Activated T-helper 1 cell treated with anti-CD3 and anti-CD28 coated beads, Interleukin-12 subunit alpha, Interleukin-12 subunit beta, Interleukin-2, Interleukin-4 antibody, amounts not matched to agents 30 ng/mL and 10 ng/mL and 1 ng/mL, durations not matched to agents 14 hours and 24 hours and 36 hours (primary cell): ENCODE results near the gene TAB3. TPM values are rescaled to one million over a fixed set of nuclear protein-coding genes. Genes with fewer than 3 reads are reported as not detected.
A peak's percentile ranks its signal among the peaks of the same experiment; 100 is the strongest.

Experiments
- DNase-seq: peaks from one replicate; pipeline ENCODE4 v3.0.0; 2021; ENCODE audit warnings: low spot score
- H3K27ac Mint-ChIP-seq: one replicate; pipeline ENCODE4 v1.8.0; 2021; ENCODE audit warnings: mild to moderate bottlenecking, mixed read lengths
- H3K27me3 Mint-ChIP-seq: one replicate; pipeline ENCODE4 v1.8.0; 2022; ENCODE audit warnings: mild to moderate bottlenecking, moderate library complexity, mixed read lengths; ENCODE audit not compliant: insufficient read depth
- H3K36me3 Mint-ChIP-seq: one replicate; pipeline ENCODE4 v1.8.0; 2021; ENCODE audit warnings: low read depth, mixed read lengths
- H3K4me1 Mint-ChIP-seq: one replicate; pipeline ENCODE4 v1.8.0; 2021; ENCODE audit warnings: low read depth, mixed read lengths
- H3K4me3 Mint-ChIP-seq: one replicate; pipeline ENCODE4 v1.8.0; 2021; ENCODE audit warnings: mild to moderate bottlenecking, moderate library complexity, mixed read lengths
- H3K9me3 Mint-ChIP-seq: one replicate; pipeline ENCODE4 v1.8.0; 2021; ENCODE audit warnings: mixed read lengths
- intact Hi-C: fragments of 100-400 bp; cut with micrococcal nuclease; formaldehyde crosslinking; loops from one replicate; pipeline ENCODE4 v1.15.1; 2024
- total RNA-seq: library from RNA; stranded (reverse); gene quantifications from 2 replicates; pipeline ENCODE4 v1.2.3, GENCODE V29; 2022

Gene TAB3
- total RNA-seq, 1 donor from 2014 or later = 23.7 TPM

GRCh38 chrX:30830326-30830943, 58.6 kb downstream of the TAB3 start:
- Mint-ChIP-seq H3K36me3 (peaks cover 12% of the 10 kb centered on the region), H3K27me3 (peaks cover 1% of the 10 kb centered on the region), H3K27ac (peak overlapping the region; percentile 67), H3K4me3 (no peak overlapping the region), H3K4me1 (peaks cover 26% of the 10 kb centered on the region), H3K9me3 (no peaks in the 10 kb centered on the region)
- intact Hi-C loops = loop anchor here (2.0 to 5.0 kb wide), 2 partner anchors 93 to 254 kb away; partner anchors contain the start of gene TASL
- no peak for DNase-seq

DNA sequence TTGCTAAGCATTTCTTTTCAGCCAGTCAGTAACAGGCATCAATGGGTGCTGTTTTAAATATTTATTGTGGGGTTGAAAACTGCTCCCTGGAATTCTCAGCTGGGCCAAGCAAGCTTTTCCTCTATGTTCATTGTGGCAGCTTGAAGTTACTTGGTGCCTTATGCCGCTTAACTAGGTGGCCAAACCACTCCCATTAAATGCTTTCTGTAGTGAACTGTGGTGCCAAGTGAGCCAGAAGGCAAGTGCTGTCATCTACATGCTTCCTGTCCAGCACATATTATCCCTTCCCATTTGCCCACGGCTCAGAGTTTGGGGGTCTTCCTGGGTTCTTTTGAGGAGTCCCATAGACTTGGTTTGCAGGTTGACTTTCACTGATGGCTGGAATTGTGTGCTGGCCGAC, 64.8 kb downstream of the TAB3 start:
- no peak for DNase-seq
- Mint-ChIP-seq H3K4me3 (no peak overlapping the region), H3K27me3 (peaks cover 5% of the 10 kb centered on the region), H3K4me1 (peaks cover 10% of the 10 kb centered on the region), H3K27ac (no peak overlapping the region), H3K9me3 (no peaks in the 10 kb centered on the region), H3K36me3 (peaks cover under 1% of the 10 kb centered on the region)
- intact Hi-C loops = no loop called here

DNA sequence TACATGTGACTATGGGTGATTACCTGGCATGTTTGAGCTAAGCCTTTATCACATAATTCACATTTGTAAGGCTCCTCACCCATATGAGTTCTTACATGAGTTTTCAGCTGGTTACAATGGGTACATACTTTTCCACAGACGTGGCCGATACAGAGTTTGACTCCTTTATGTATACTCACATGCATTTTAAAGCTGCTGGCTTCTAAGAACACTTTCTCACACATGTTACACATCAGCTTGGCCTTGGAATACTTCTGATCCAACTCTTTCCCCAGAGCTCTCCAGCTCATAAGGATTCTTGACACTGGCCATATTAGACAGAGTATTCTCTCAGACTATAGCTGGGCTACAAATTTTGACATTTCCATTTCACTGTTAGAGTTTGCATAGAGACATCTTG, 66.3 kb downstream of the TAB3 start:
- no peak overlapping the region for H3K27ac Mint-ChIP-seq
- H3K27me3 Mint-ChIP-seq = peaks cover 7% of the 10 kb centered on the region
- H3K36me3 Mint-ChIP-seq = no peaks in the 10 kb centered on the region
- H3K9me3 Mint-ChIP-seq = no peaks in the 10 kb centered on the region
- no peak for DNase-seq
- H3K4me3 Mint-ChIP-seq = no peak overlapping the region
- H3K4me1 Mint-ChIP-seq = peaks cover 5% of the 10 kb centered on the region
- intact Hi-C loops = no loop called here

DNA sequence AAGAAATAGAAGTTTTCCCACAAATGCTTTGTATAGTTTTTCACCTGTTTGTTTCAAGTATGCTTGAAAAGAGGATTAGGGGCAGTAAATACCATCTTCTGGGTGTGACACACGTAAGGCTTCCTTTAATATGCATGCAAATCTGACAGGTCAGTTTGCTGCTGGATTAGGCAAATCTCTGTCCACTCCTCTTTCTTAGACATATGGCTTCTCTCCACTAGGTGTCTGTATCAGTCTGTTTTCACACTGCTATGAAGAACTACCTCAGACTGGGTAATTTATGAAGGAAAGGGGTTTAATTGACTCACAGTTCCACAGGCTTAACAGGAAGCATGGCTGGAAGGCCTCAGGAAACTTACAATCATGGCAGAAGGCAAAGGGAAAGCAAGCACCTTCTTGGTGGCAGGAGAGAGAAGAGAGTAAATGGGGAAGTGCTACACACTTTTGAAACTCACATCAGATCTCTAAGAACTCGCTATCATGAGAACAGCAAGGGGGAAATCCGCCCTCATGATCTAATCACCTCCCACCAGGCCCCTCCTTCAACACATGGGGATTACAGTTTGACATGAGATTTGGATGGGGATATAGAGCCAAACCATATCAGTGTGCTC, 66.9 kb downstream of the TAB3 start:
- Mint-ChIP-seq H3K9me3 (no peaks in the 10 kb centered on the region), H3K27ac (no peak overlapping the region), H3K4me1 (peaks cover 5% of the 10 kb centered on the region), H3K4me3 (no peak overlapping the region), H3K36me3 (no peaks in the 10 kb centered on the region), H3K27me3 (peaks cover 7% of the 10 kb centered on the region)
- no peak for DNase-seq
- intact Hi-C loops = no loop called here

DNA sequence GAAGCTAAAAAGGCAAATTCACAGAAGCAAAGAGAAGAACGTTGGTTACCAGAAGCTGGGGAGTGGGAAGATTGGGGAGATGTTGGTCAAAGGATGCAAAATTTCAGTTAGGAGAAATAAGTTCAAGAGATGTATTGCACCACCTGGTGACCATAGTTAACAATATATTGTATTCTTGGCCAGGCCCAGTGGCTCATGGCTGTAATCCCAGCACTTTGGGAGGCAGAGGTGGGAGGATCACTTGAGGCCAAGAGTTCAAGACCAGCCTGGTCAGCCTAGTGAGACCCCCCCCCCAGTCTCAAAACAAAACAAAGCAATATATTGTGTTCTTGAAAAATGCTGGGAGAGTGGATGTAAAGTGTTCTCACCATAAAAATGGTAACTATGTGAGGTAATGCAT, 67.9 kb downstream of the TAB3 start:
- Mint-ChIP-seq H3K4me3 (no peak overlapping the region), H3K36me3 (no peaks in the 10 kb centered on the region), H3K27ac (no peak overlapping the region), H3K4me1 (peaks cover 5% of the 10 kb centered on the region), H3K9me3 (no peaks in the 10 kb centered on the region), H3K27me3 (peaks cover 7% of the 10 kb centered on the region)
- DNase-seq = no peak
- intact Hi-C loops = no loop called here

- Mint-ChIP-seq H3K36me3 (no peaks in the 10 kb centered on the region), H3K27ac (no peak overlapping the region), H3K4me3 (no peak overlapping the region), H3K4me1 (peaks cover 5% of the 10 kb centered on the region), H3K9me3 (no peaks in the 10 kb centered on the region), H3K27me3 (peaks cover 7% of the 10 kb centered on the region)
- intact Hi-C loops = no loop called here
- DNase-seq = no peak
Observed at GRCh38 chrX:30819080-30819479, 70.0 kb downstream of the TAB3 start.

GRCh38 chrX:30816079-30816478, 73.0 kb downstream of the TAB3 start:
- Mint-ChIP-seq H3K9me3 (no peaks in the 10 kb centered on the region), H3K36me3 (no peaks in the 10 kb centered on the region), H3K4me3 (no peak overlapping the region), H3K27ac (no peak overlapping the region), H3K4me1 (no peaks in the 10 kb centered on the region), H3K27me3 (peaks cover 5% of the 10 kb centered on the region)
- DNase-seq = no peak
- intact Hi-C loops = no loop called here

- no peak overlapping the region for H3K27ac Mint-ChIP-seq
- no peak overlapping the region for H3K4me3 Mint-ChIP-seq
- no peak for DNase-seq
- H3K9me3 Mint-ChIP-seq = no peaks in the 10 kb centered on the region
- no peaks in the 10 kb centered on the region for H3K4me1 Mint-ChIP-seq
- H3K36me3 Mint-ChIP-seq = no peaks in the 10 kb centered on the region
- H3K27me3 Mint-ChIP-seq = peaks cover 5% of the 10 kb centered on the region
- intact Hi-C loops = no loop called here
Observed at GRCh38 chrX:30814978-30815377, 74.1 kb downstream of the TAB3 start.

GRCh38 chrX:30812326-30812725, 76.7 kb downstream of the TAB3 start:
- H3K4me3 Mint-ChIP-seq = no peak overlapping the region
- no peak for DNase-seq
- intact Hi-C loops = no loop called here
- H3K4me1 Mint-ChIP-seq = no peaks in the 10 kb centered on the region
- no peaks in the 10 kb centered on the region for H3K27me3 Mint-ChIP-seq
- no peak overlapping the region for H3K27ac Mint-ChIP-seq
- H3K9me3 Mint-ChIP-seq = no peaks in the 10 kb centered on the region
- H3K36me3 Mint-ChIP-seq = no peaks in the 10 kb centered on the region

DNA sequence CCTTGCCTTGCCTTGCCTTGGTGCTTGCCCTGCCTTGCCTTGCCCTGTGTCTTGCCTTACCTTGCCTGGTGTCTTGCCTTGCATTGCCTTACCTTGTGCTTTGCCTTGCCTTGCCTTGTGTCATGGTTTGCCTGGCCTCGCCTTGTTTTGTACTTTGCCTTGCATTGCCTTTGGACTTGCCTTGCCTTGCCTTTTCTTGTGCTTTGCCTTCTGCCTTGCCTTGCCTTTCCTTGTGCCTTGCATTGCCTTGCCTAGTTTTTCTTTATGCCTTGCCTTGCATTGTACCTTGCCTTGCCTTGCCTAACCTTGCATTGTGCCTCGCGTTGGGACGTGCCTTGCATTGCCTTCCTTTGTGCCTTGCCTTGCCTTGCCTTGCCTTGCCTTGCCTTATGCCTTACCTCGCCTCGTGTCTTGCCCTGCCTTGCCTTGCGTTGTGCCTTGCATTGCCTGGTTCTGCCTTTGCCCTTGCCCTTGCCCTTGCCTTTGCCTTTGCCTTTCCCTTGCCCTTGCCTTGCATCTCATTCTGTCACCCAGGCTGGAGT, 82.8 kb downstream of the TAB3 start:
- no peak overlapping the region for H3K4me3 Mint-ChIP-seq
- H3K9me3 Mint-ChIP-seq = no peaks in the 10 kb centered on the region
- H3K27me3 Mint-ChIP-seq = no peaks in the 10 kb centered on the region
- no peaks in the 10 kb centered on the region for H3K4me1 Mint-ChIP-seq
- DNase-seq = no peak
- no peaks in the 10 kb centered on the region for H3K36me3 Mint-ChIP-seq
- intact Hi-C loops = no loop called here
- H3K27ac Mint-ChIP-seq = no peak overlapping the region

GRCh38 chrX:30804462-30804861, 84.6 kb downstream of the TAB3 start:
- no peaks in the 10 kb centered on the region for H3K36me3 Mint-ChIP-seq
- intact Hi-C loops = no loop called here
- H3K27ac Mint-ChIP-seq = no peak overlapping the region
- no peaks in the 10 kb centered on the region for H3K27me3 Mint-ChIP-seq
- H3K9me3 Mint-ChIP-seq = no peaks in the 10 kb centered on the region
- H3K4me3 Mint-ChIP-seq = no peak overlapping the region
- DNase-seq = no peak
- no peaks in the 10 kb centered on the region for H3K4me1 Mint-ChIP-seq

GRCh38 chrX:30800901-30801300, 88.2 kb downstream of the TAB3 start:
- Mint-ChIP-seq H3K27ac (no peak overlapping the region), H3K4me3 (no peak overlapping the region), H3K9me3 (peaks cover 4% of the 10 kb centered on the region), H3K36me3 (no peaks in the 10 kb centered on the region), H3K4me1 (no peaks in the 10 kb centered on the region), H3K27me3 (no peaks in the 10 kb centered on the region)
- intact Hi-C loops = no loop called here
- no peak for DNase-seq

DNA sequence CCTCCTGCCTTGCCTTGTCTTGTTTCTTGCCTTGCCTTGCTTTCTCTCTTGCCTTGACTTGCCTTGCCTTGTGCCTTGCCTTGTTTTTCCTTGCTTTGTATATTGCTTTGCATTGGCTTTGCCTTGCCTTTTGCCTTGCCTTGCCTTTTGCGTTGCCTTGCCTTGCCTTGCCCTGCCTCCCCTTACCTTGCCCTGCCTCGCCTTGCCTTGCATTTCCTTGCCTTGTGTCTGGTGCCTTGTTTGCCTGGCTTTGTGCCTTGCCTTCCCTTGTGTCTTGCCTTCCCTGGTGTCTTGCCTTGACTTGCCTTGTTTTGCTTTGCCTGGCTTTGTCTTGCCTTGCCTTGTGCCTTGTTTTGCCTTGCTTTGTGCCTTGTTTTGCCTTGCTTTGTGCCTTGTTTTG, 89.7 kb downstream of the TAB3 start:
- Mint-ChIP-seq H3K4me1 (no peaks in the 10 kb centered on the region), H3K36me3 (no peaks in the 10 kb centered on the region), H3K9me3 (peaks cover 9% of the 10 kb centered on the region), H3K4me3 (no peak overlapping the region), H3K27me3 (no peaks in the 10 kb centered on the region), H3K27ac (no peak overlapping the region)
- DNase-seq = no peak
- intact Hi-C loops = no loop called here
